GM10847 (cell line): ENCODE results near the gene RBBP6.

Source experiments
- POLR2A ChIP-seq: IDR thresholded peaks from 2 replicates; pipeline ENCODE4 v1.6.1; 2011; ENCODE audit not compliant: insufficient read length; ENCODE audit errors: extremely low read depth

Gene RBBP6

GRCh38 chr16:24589997-24590396, 50.6 kb downstream of the RBBP6 start:
- no peak for TF ChIP-seq POLR2A

- TF ChIP-seq POLR2A, result no peak
These were observed 59.5 kb downstream of the RBBP6 start for GRCh38 chr16:24598777-24599437.

GRCh38 chr16:24609417-24609739, 70.0 kb downstream of the RBBP6 start:
- TF ChIP-seq POLR2A, result no peak

DNA sequence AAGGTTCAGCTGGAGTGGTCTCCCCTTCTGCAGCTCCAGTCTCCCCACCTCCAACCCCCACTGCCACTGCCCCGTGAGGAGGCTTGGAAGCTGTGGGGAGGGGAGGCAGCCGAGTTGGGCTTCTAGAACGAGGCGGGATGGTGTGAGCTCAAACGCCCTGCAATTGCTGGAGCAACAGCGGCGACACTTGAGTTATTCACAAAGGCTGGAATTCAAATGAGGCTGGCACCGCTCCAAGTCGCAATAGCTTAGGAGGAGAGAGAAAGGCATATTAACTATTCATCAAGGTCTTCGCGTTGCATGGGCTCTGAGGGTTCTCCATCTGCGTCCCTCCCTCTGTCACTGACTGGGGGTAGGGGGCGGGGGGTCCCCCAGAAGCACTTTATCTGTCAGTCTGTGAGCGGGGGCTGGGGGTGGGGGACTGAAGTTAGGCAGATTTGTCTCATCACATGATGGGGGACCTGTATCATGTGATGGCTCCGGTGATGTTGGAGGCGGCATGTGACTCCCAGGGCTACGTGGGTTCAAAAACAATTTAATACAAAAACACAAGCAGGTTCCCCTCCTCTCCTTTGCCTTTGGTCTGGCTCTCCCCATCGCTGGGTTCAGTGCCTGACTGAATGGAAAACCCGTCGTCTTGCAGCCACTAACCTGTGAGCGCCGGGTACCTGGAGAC, 70.5 kb downstream of the RBBP6 start:
- TF ChIP-seq POLR2A, result no peak

- TF ChIP-seq POLR2A, result no peak
These were observed 71.0 kb downstream of the RBBP6 start for GRCh38 chr16:24610416-24610755.

- TF ChIP-seq POLR2A, result no peak
These were observed 71.9 kb downstream of the RBBP6 start for GRCh38 chr16:24611310-24611709.

- TF ChIP-seq POLR2A, result no peak
These were observed 73.3 kb downstream of the RBBP6 start for GRCh38 chr16:24612656-24613055.

DNA sequence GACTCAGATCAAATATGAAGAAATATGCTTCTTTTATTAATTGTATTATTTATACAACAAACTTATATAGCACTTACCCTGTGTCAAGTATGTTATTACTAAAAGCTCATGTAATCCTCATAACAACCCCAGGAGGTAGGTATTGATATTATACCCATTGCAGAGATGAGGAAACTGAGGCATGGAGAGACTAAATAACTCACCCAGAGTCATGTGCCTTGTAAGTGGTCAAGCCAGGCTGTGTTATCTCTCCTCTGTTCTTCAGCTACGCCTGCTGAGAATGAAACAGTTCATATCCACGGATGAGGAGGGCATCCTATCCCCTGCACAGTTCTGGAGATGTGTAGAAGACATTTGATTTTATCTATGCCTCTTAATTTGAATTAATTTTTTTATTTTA, 78.1 kb downstream of the RBBP6 start:
- no peak for TF ChIP-seq POLR2A
